Duodenal mucosa (tissue), 2 donors: ENCODE data around the gene ADGRF1.

Experiments used
- H3K27ac ChIP-seq: one replicate; pipeline ENCODE4 v1.7.0; 2013; ENCODE audit warnings: low read depth, low read length
- H3K27me3 ChIP-seq, 2 donors: one replicate each; pipeline ENCODE4 v1.7.0; 2013; ENCODE audit warnings: low read length in 2 of 2, control low read depth in 1 of 2; ENCODE audit not compliant: insufficient read depth in 2 of 2, control insufficient read depth in 1 of 2
- H3K36me3 ChIP-seq, 2 donors: one replicate each; pipeline ENCODE4 v1.7.0; 2013; ENCODE audit warnings: low read length in 2 of 2, control low read depth in 1 of 2; ENCODE audit not compliant: insufficient read depth in 2 of 2, control insufficient read depth in 1 of 2
- H3K4me1 ChIP-seq, 2 donors: one replicate each; pipeline ENCODE4 v1.7.0; 2013; ENCODE audit warnings: low read length in 2 of 2, control low read depth in 1 of 2; ENCODE audit not compliant: insufficient read depth in 2 of 2, control insufficient read depth in 1 of 2
- H3K4me3 ChIP-seq, 2 donors: one replicate each; pipeline ENCODE4 v1.7.0; 2013; ENCODE audit warnings: low read length in 2 of 2, low read depth in 1 of 2
- H3K9ac ChIP-seq, 2 donors: one replicate each; pipeline ENCODE4 v1.7.0; 2013; ENCODE audit warnings: low read length in 2 of 2, low read depth in 1 of 2
- H3K9me3 ChIP-seq, 2 donors: one replicate each; pipeline ENCODE4 v1.7.0; 2013; ENCODE audit warnings: low read length in 2 of 2, control low read depth in 1 of 2; ENCODE audit not compliant: control insufficient read depth in 1 of 2

The ADGRF1 gene

DNA sequence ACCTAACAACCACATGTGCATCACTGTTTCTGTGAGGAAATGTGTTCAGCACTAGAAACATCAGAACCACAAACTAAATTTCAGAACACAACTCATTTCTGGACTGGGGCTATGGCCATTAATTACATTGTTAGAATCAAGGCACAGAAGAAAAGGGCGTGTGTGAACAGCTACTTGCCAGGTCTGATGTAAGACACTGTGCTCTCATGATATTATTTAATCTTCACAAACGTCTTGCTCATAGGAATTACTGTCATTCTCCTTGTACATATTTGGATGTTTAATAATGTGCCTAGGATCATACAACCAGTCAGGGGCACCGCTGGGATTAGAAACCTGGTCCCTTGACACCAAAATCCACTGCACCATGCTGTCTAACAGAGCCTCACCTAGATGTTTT is 14.8 kb downstream of the ADGRF1 start:
- Histone ChIP-seq H3K36me3 (no peaks in the 10 kb centered on the region), H3K9ac (no peak overlapping the region), H3K9me3 (no peaks in the 10 kb centered on the region), H3K4me1 (no peaks in the 10 kb centered on the region), H3K27ac (no peak overlapping the region), H3K4me3 (no peak overlapping the region), H3K27me3 (no peaks in the 10 kb centered on the region)

DNA sequence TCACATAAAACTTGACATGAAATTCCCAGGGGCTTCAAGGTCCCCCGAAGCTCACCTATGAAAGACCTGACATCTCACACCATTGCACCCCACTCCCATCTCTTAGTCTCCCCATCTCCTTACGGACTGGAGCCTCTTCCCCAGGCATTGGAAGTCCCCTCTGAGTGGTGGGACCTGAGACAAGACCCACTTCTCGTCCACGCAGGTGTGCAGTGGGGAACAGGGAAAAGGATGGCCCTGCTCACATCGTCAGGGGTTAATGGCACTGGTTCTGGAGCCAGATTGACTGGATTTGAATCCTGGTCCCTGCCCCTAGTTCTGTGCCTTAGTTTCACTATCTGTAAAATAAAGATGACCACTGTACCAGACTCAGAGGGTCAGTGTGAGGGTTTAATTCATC is 15.5 kb downstream of the ADGRF1 start:
- H3K27me3 ChIP-seq = no peaks in the 10 kb centered on the region
- H3K9ac ChIP-seq = no peak overlapping the region
- H3K4me3 ChIP-seq = no peak overlapping the region
- no peak overlapping the region for H3K27ac ChIP-seq
- no peaks in the 10 kb centered on the region for H3K4me1 ChIP-seq
- H3K9me3 ChIP-seq = no peaks in the 10 kb centered on the region
- H3K36me3 ChIP-seq = no peaks in the 10 kb centered on the region

DNA sequence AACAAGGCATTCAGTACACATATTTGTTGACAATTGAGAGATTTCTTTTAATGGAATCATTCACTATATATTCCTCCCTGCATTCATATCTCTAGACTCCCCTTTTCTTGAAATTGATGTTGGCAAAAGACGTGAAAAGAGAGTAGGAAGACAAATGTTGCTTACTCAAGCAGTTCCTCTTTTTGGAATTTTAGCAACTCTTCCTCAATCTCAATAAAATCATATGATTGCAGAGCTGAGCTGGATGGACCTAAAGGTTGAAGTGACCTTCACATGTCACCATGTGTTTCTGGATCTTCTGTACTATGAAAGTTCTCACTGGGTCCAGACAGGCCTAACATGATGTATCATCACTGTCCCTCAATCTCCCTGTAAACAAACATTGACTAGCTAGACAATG is 18.6 kb downstream of the ADGRF1 start:
- H3K9me3 ChIP-seq = no peaks in the 10 kb centered on the region
- H3K9ac ChIP-seq = no peak overlapping the region
- H3K4me1 ChIP-seq = no peaks in the 10 kb centered on the region
- no peaks in the 10 kb centered on the region for H3K36me3 ChIP-seq
- H3K4me3 ChIP-seq = no peak overlapping the region
- H3K27me3 ChIP-seq = no peaks in the 10 kb centered on the region
- H3K27ac ChIP-seq = no peak overlapping the region

DNA sequence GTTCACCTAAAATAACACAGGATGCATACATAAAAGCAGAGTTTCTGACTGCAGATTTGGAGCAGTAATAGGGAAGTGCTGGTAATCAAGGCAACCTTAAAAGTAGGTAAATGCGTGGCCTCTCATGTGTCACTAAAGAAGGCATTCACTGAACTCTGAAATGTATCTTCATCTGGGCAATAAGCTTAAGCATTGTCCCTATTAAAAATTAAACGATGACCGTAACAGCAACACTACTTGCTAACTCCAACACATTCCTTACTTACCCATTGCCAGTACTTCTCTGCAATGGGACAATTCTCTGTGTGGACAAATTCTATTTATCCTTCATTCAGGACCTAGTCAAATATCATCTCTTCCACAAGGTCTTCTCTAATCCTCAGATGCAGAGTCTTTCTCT is 19.9 kb downstream of the ADGRF1 start:
- H3K9me3 ChIP-seq = no peaks in the 10 kb centered on the region
- H3K27me3 ChIP-seq = no peaks in the 10 kb centered on the region
- H3K36me3 ChIP-seq = no peaks in the 10 kb centered on the region
- H3K4me3 ChIP-seq = no peak overlapping the region
- H3K27ac ChIP-seq = no peak overlapping the region
- no peaks in the 10 kb centered on the region for H3K4me1 ChIP-seq
- H3K9ac ChIP-seq = no peak overlapping the region

DNA sequence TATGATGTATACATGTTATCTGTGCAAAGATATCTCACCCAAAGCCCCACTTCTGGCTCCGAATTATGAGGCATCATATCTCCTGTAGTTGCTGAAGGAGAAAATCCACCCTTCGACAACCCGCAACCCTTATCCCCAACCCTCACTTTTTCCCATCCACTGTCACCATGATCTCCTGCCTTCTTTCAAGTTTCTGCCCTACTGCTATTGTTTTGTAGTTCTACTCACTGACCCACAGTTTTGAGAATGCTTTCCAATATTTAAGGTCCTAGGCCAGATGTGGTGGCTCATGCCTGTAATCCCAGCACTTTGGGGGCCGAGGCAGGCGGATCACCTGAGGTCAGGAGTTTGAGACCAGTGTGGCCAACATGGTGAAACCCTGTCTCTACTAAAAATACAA is 22.2 kb downstream of the ADGRF1 start:
- Histone ChIP-seq H3K4me1 (no peaks in the 10 kb centered on the region), H3K9ac (no peak overlapping the region), H3K4me3 (no peak overlapping the region), H3K27me3 (no peaks in the 10 kb centered on the region), H3K27ac (no peak overlapping the region), H3K36me3 (no peaks in the 10 kb centered on the region), H3K9me3 (no peaks in the 10 kb centered on the region)

DNA sequence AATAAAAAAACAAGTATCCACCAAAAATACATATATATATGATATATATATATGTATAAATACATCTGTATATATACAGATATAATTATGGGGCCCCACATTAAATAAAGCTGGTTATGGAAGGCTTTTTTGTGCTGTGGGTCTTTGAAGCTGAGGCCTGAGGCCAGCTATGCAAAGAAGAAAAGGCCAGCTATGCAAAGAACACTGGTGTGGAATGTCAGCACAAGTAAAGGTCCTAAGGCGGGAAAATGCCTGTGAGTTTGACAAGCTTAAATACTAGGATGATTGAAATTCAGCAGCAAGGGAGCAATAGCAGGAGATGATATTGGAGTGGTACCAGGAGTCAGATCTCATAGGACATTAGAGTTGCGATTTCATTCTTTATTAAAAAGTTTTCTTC is 25.2 kb downstream of the ADGRF1 start:
- no peaks in the 10 kb centered on the region for H3K36me3 ChIP-seq
- no peaks in the 10 kb centered on the region for H3K9me3 ChIP-seq
- H3K27ac ChIP-seq = no peak overlapping the region
- H3K9ac ChIP-seq = no peak overlapping the region
- no peak overlapping the region for H3K4me3 ChIP-seq
- no peaks in the 10 kb centered on the region for H3K4me1 ChIP-seq
- H3K27me3 ChIP-seq = peaks cover under 1 to 1% of the 10 kb centered on the region in 2 donors

DNA sequence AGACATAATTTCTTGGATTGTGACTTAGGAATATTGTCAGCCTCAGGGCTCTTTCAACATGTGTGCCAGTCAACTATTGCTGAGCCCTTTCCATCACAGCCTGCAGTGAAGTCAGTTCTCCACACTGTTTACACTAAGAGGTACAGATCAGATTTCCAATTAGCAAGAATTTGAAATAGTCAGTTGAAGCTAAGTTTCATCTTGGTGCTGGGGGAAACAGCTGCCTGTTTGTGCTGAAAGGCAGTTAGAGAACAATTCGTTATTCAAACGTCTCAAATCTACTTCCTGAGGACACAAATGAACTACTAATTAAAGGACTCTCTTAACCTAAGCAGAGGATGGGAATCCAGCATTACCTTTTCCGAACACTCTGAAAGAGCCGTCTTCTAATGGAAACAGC is 25.9 kb downstream of the ADGRF1 start:
- no peak overlapping the region for H3K4me3 ChIP-seq
- no peaks in the 10 kb centered on the region for H3K9me3 ChIP-seq
- no peaks in the 10 kb centered on the region for H3K36me3 ChIP-seq
- no peaks in the 10 kb centered on the region for H3K4me1 ChIP-seq
- no peak overlapping the region for H3K27ac ChIP-seq
- peaks cover 5% of the 10 kb centered on the region in 2 donors for H3K27me3 ChIP-seq
- H3K9ac ChIP-seq = no peak overlapping the region

DNA sequence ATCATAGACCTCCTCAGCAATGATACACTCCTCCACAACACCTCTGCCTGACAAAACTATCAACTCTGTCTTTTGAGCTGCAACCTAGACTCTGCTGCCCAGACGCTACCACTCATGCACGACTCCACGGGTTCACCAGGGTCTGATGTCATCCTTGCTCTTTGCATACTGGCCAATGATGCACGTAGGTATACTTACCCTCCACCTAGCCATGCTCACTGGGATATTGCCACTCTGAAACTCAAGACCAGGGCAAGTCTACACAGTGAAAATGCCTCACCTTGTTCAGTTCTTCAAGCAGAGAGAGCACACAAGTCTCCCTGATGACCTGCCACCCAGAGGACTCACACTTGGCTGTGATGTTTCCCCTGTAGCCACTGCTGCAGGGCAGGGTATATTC is 27.7 kb downstream of the ADGRF1 start:
- H3K4me1 ChIP-seq = no peaks in the 10 kb centered on the region
- no peaks in the 10 kb centered on the region for H3K9me3 ChIP-seq
- H3K4me3 ChIP-seq = no peak overlapping the region
- H3K27me3 ChIP-seq = peaks cover 5% of the 10 kb centered on the region in 2 donors
- H3K36me3 ChIP-seq = no peaks in the 10 kb centered on the region
- no peak overlapping the region for H3K9ac ChIP-seq
- H3K27ac ChIP-seq = no peak overlapping the region

DNA sequence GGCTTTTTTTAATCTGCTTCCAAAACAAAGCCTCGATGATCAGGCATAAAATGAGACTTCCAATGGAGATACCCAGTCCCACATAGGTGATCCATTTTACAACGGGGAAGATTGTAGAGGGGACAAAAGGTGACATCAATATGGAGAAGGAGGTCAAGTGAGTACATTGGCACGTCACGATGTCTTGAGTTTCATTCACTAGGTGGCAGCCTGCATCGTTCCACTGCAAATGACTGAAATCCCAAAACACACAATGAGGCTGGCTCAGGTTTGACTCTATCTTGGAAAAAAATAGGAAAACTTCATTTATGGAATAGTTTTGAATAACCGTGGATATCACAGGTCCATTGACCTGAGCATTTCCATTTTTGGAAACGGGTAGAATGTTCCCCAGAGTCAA is 32.5 kb downstream of the ADGRF1 start:
- Histone ChIP-seq H3K4me1 (no peaks in the 10 kb centered on the region), H3K27ac (no peak overlapping the region), H3K9me3 (no peaks in the 10 kb centered on the region), H3K4me3 (no peak overlapping the region), H3K9ac (no peak overlapping the region), H3K27me3 (peaks cover 5% of the 10 kb centered on the region in 2 donors), H3K36me3 (no peaks in the 10 kb centered on the region)

DNA sequence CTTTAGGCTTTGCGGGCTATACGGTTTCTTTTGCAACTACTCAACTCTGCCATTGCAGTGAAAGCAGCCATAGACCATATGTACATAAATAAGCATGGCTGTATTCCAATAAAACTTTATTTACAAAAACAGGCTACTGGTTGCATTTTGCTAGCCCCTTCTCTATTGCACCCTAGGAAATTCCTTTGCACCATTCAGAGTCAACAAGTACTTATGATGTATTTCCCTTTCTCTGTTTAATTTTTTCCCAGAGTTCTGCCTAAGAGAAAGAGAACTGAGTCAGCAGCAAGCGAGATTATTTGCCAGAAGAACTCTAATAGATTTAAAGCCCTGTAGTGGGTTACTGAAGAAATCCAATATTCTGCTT is 33.8 kb downstream of the ADGRF1 start:
- H3K9me3 ChIP-seq = no peaks in the 10 kb centered on the region
- no peak overlapping the region for H3K9ac ChIP-seq

DNA sequence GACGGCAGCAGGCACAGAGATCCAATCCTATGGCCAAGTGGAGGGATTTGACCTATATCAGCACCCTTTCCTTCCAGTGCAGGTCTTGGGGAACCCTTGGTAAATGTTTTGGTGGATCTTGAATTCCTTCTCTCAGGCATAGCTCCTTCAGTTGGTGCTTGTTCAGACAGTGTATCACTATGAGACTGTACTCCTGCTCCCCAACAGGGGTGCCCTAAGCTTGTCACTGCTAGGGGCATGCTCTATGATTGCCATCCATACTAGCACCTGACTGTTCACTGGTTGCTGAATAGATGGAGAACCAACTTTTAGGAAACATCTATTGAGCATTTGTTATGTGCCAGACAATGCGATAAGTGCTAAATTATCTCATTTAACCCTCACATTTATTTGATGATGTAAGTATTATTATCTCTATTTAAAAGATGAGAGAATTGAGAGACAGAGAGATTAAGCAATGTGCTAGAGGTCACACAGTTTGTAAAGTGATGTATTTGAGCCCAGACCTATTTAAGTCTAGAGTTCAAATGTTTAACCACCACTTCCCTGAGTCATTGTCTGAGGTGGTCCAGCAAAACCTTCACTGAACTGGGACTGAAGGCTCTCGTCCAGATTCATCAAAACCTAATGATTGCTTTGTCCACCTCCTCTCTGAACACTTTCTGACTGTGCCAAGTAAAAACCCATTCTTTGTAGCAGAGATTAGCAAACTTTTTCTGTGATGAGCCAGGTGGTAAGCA is 34.3 kb downstream of the ADGRF1 start:
- Histone ChIP-seq H3K9me3 (no peaks in the 10 kb centered on the region), H3K27me3 (peaks cover 5% of the 10 kb centered on the region in 2 donors), H3K27ac (no peak overlapping the region), H3K9ac (no peak overlapping the region), H3K4me1 (no peaks in the 10 kb centered on the region), H3K4me3 (no peak overlapping the region), H3K36me3 (no peaks in the 10 kb centered on the region)

More for the DNA sequence above, 33.8 kb downstream of the ADGRF1 start:
- Histone ChIP-seq H3K4me3 (no peak overlapping the region), H3K27me3 (peaks cover 5% of the 10 kb centered on the region in 2 donors), H3K27ac (no peak overlapping the region), H3K4me1 (no peaks in the 10 kb centered on the region), H3K36me3 (no peaks in the 10 kb centered on the region)
